Gastroesophageal sphincter (tissue), 4 donors: ENCODE data around the gene WDR35. TPM values are rescaled to one million over a fixed set of nuclear protein-coding genes. Genes with fewer than 3 reads are reported as not detected.

Source experiments
- ATAC-seq: fragments of 150-250 bp; one replicate; pipeline ENCODE4 v1.9.1; 2016; ENCODE audit warnings: mild to moderate bottlenecking, moderate library complexity
- H3K27ac ChIP-seq, 4 donors: fragments of 200-600 bp; sonication (generic) in 3 of 4; 1 replicate in 3 of 4; 2 replicates in 1 of 4; pipeline ENCODE4 v1.5.1; 2016 to 2019
- H3K27me3 ChIP-seq: fragments of 200-600 bp; sonication (generic); one replicate; pipeline ENCODE4 v1.5.1; 2019
- H3K36me3 ChIP-seq, 2 donors: fragments of 200-600 bp; sonication (generic); one replicate each; pipeline ENCODE4 v1.5.1; 2019; ENCODE audit warnings: control low read depth in 1 of 2
- H3K4me1 ChIP-seq, 3 donors: fragments of 200-600 bp; sonication (generic); 1 replicate in 2 of 3; 2 replicates in 1 of 3; pipeline ENCODE4 v1.5.1; 2016 to 2019; ENCODE audit warnings: control low read depth in 2 of 3
- H3K4me3 ChIP-seq, 2 donors: fragments of 200-600 bp; sonication (generic); one replicate each; pipeline ENCODE4 v1.5.1; 2019; ENCODE audit warnings: mild to moderate bottlenecking in 1 of 2, moderate library complexity in 1 of 2
- H3K9me3 ChIP-seq, 3 donors: fragments of 200-600 bp; sonication (generic); one replicate each; pipeline ENCODE4 v1.5.1; 2017 to 2019; ENCODE audit warnings: control low read depth in 2 of 3
- EP300 ChIP-seq: sonication (generic); formaldehyde crosslinking; IDR thresholded peaks from one replicate; pipeline ENCODE4 v1.6.1; 2017; ENCODE audit warnings: antibody characterized with exemption, mild to moderate bottlenecking
- POLR2A ChIP-seq, 2 donors: fragments of 450-650 bp; IDR thresholded peaks; one replicate each; pipeline ENCODE4 v1.6.1; 2017; ENCODE audit warnings: antibody characterized with exemption in 2 of 2, mild to moderate bottlenecking in 2 of 2, moderate library complexity in 1 of 2
- POLR2AphosphoS5 ChIP-seq: sonication (generic); formaldehyde crosslinking; IDR thresholded peaks from one replicate; pipeline ENCODE4 v1.6.1; 2017; ENCODE audit warnings: antibody characterized with exemption
- WGBS, 2 donors: methylation state at CpG; one replicate each; pipeline ENCODE4 v1.1.5; 2018; ENCODE audit warnings: low coverage in 1 of 2; 5-methylcytosine and 5-hydroxymethylcytosine counted together
- total RNA-seq, 4 donors: library from RNA; depleted of rRNA; stranded (reverse); fragments of >200 nt; gene quantifications; one replicate each; pipeline ENCODE4 v1.1.0, GENCODE V29; 2016
- TF ChIP-seq, protein P1 (sequence below), 4 experiments: fragments of 200-600 bp in 2 of 4; fragments of 450-650 bp in 2 of 4; sonication (generic) in 1 of 4; IDR thresholded peaks; one replicate each; pipeline ENCODE4 v1.5.1; 2017 to 2019; ENCODE audit warnings: antibody characterized with exemption in 4 of 4, mild to moderate bottlenecking in 2 of 4, moderate library complexity in 2 of 4

The WDR35 gene
- total RNA-seq, 4 donors from 2014 or later, result 10.1 to 22.2 (median 17.7) TPM

- ATAC-seq, result no peak
- Histone ChIP-seq H3K4me3 (no peak overlapping the region), H3K27me3 (no peaks in the 10 kb centered on the region), H3K36me3 (no peaks in the 10 kb centered on the region), H3K4me1 (no peaks in the 10 kb centered on the region), H3K27ac (no peak overlapping the region), H3K9me3 (no peaks in the 10 kb centered on the region)
- TF ChIP-seq, protein P1, sequence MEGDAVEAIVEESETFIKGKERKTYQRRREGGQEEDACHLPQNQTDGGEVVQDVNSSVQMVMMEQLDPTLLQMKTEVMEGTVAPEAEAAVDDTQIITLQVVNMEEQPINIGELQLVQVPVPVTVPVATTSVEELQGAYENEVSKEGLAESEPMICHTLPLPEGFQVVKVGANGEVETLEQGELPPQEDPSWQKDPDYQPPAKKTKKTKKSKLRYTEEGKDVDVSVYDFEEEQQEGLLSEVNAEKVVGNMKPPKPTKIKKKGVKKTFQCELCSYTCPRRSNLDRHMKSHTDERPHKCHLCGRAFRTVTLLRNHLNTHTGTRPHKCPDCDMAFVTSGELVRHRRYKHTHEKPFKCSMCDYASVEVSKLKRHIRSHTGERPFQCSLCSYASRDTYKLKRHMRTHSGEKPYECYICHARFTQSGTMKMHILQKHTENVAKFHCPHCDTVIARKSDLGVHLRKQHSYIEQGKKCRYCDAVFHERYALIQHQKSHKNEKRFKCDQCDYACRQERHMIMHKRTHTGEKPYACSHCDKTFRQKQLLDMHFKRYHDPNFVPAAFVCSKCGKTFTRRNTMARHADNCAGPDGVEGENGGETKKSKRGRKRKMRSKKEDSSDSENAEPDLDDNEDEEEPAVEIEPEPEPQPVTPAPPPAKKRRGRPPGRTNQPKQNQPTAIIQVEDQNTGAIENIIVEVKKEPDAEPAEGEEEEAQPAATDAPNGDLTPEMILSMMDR (IDR thresholded peaks at IDR 0.05), result no peak
- no peak for TF ChIP-seq POLR2AphosphoS5
- 86 to 88% methylated on average over 2 of the region's 7 CpGs for WGBS, 2 donors
Measured at GRCh38 chr2:19887510-19887909, 102.4 kb downstream of the WDR35 start.

- WGBS, 2 donors, result 40 to 41% methylated on average over 1 to 5 of the region's 11 CpGs
- no peaks in the 10 kb centered on the region for H3K36me3 ChIP-seq
- no peaks in the 10 kb centered on the region for H3K4me1 ChIP-seq
- no peak overlapping the region for H3K4me3 ChIP-seq
- no peaks in the 10 kb centered on the region for H3K9me3 ChIP-seq
- H3K27ac ChIP-seq, result no peak overlapping the region
- no peak for ATAC-seq
- H3K27me3 ChIP-seq, result no peaks in the 10 kb centered on the region
- TF ChIP-seq POLR2A (IDR thresholded peaks at IDR 0.05) (no peak), EP300 (no peak), POLR2AphosphoS5 (no peak)
- TF ChIP-seq, protein P1 (IDR thresholded peaks at IDR 0.05), result no peak
Measured at GRCh38 chr2:19886261-19886660, 103.6 kb downstream of the WDR35 start.

DNA sequence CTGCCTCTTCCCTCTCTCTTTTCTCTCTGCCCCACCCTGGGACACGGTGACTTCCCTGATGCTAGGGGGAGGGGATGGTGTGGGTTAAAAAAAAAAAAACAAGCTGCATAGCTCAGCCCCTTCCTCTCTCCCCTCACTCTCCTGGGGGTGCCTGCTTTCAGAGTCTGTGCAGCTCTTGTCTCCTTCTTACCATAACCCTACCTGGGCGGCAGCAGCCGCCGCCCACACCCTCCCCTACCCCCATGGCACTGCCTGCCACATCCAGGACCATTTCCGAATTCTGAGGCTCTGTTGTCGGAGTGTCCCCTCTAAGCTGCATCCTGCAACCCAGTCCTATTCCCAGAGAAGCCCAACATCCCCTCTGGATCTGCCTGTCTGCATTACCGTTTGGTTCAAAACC lies 104.1 kb downstream of the WDR35 start:
- Histone ChIP-seq H3K4me3 (no peak overlapping the region), H3K27me3 (no peaks in the 10 kb centered on the region), H3K36me3 (no peaks in the 10 kb centered on the region), H3K27ac (no peak overlapping the region), H3K4me1 (no peaks in the 10 kb centered on the region), H3K9me3 (no peaks in the 10 kb centered on the region)
- TF ChIP-seq EP300 (no peak), POLR2A (IDR thresholded peaks at IDR 0.05) (no peak), POLR2AphosphoS5 (no peak)
- TF ChIP-seq, protein P1 (IDR thresholded peaks at IDR 0.05), result no peak
- no peak for ATAC-seq
- 54 to 80% methylated on average over 2 to 6 of the region's 7 CpGs for WGBS, 2 donors

- Histone ChIP-seq H3K4me1 (no peaks in the 10 kb centered on the region), H3K27me3 (no peaks in the 10 kb centered on the region), H3K9me3 (no peaks in the 10 kb centered on the region), H3K27ac (no peak overlapping the region), H3K4me3 (no peak overlapping the region), H3K36me3 (no peaks in the 10 kb centered on the region)
- TF ChIP-seq POLR2A (IDR thresholded peaks at IDR 0.05) (no peak), EP300 (no peak), POLR2AphosphoS5 (no peak)
- TF ChIP-seq, protein P1 (IDR thresholded peaks at IDR 0.05), result no peak
- ATAC-seq, result no peak
- 89 to 100% methylated on average over 1 to 6 of the region's 8 CpGs for WGBS, 2 donors
Measured at GRCh38 chr2:19883971-19884720, 105.8 kb downstream of the WDR35 start.

- ATAC-seq, result no peak
- TF ChIP-seq POLR2A (IDR thresholded peaks at IDR 0.05) (no peak), EP300 (no peak), POLR2AphosphoS5 (no peak)
- TF ChIP-seq, protein P1 (IDR thresholded peaks at IDR 0.05), result no peak
- Histone ChIP-seq H3K27me3 (no peaks in the 10 kb centered on the region), H3K36me3 (no peaks in the 10 kb centered on the region), H3K4me1 (no peaks in the 10 kb centered on the region), H3K27ac (no peak overlapping the region), H3K9me3 (no peaks in the 10 kb centered on the region), H3K4me3 (no peak overlapping the region)
- WGBS, 2 donors, result 0% methylated on average over 1 of the region's 2 CpGs; no CpG with 5 or more reads in 1 of the 2 donors
Measured at GRCh38 chr2:19883486-19883885, 106.4 kb downstream of the WDR35 start.
